Testis (tissue), 3 donors: ENCODE measurements around the gene EYS. TPM values are rescaled to one million over a fixed set of nuclear protein-coding genes. Genes with fewer than 3 reads are reported as not detected.

Source experiments
- DNase-seq: peaks from one replicate; pipeline ENCODE4 v3.0.0-alpha.2; 2019
- H3K27ac ChIP-seq, 2 donors: fragments of 200-600 bp; sonication (generic); one replicate each; pipeline ENCODE4 v1.5.1; 2019
- H3K27me3 ChIP-seq: fragments of 200-600 bp; sonication (generic); one replicate; pipeline ENCODE4 v1.5.1; 2019
- H3K36me3 ChIP-seq: fragments of 200-600 bp; sonication (generic); one replicate; pipeline ENCODE4 v1.5.1; 2017; ENCODE audit warnings: low read depth; ENCODE audit errors: missing control alignments
- H3K4me1 ChIP-seq: fragments of 200-600 bp; sonication (generic); one replicate; pipeline ENCODE4 v1.5.1; 2019
- H3K4me3 ChIP-seq, 2 donors: fragments of 200-600 bp; sonication (generic); one replicate each; pipeline ENCODE4 v1.5.1; 2017 to 2019
- H3K9me3 ChIP-seq: fragments of 200-600 bp; sonication (generic); one replicate; pipeline ENCODE4 v1.5.1; 2017
- POLR2A ChIP-seq: fragments of 450-650 bp; IDR thresholded peaks from one replicate; pipeline ENCODE4 v1.6.1; 2017; ENCODE audit warnings: antibody characterized with exemption, mild to moderate bottlenecking, moderate library complexity
- WGBS, 2 donors: methylation state at CpG; one replicate each; pipeline ENCODE4 v1.1.5; 2018; 5-methylcytosine and 5-hydroxymethylcytosine counted together
- intact Hi-C: fragments of 100-400 bp; cut with DNase I; formaldehyde crosslinking; loops from one replicate; pipeline ENCODE4 v1.15.1; 2023; ENCODE audit warnings: low total_unique reads
- polyA plus RNA-seq: library from polyadenylated mRNA; stranded (reverse); fragments of 350-450 nt; fragmentation: Illumina TruSeq; extraction: RNeasy Lipid Tissue Mini Kit (QIAGEN cat#74804); gene quantifications from one replicate; pipeline ENCODE4 v1.2.3, GENCODE V29; 2014; ENCODE audit warnings: low read depth, low replicate concordance; ENCODE audit not compliant: insufficient read depth
- total RNA-seq, 2 donors: library from RNA; depleted of rRNA; stranded (reverse); fragments of >200 nt; gene quantifications; one replicate each; pipeline ENCODE4 v1.2.3, GENCODE V29; 2016
- TF ChIP-seq, protein P1 (sequence below), 3 experiments: fragments of 450-650 bp in 2 of 3; fragments of 200-600 bp in 1 of 3; sonication (generic) in 1 of 3; IDR thresholded peaks; one replicate each; pipeline ENCODE4 v1.5.1; 2016 to 2019; ENCODE audit warnings: antibody characterized with exemption in 3 of 3, mild to moderate bottlenecking in 2 of 3, moderate library complexity in 1 of 3

Gene EYS
- total and polyA plus RNA-seq, 3 donors from 2014 or later, result 1.3 to 2.8 (median 2.6) TPM

DNA sequence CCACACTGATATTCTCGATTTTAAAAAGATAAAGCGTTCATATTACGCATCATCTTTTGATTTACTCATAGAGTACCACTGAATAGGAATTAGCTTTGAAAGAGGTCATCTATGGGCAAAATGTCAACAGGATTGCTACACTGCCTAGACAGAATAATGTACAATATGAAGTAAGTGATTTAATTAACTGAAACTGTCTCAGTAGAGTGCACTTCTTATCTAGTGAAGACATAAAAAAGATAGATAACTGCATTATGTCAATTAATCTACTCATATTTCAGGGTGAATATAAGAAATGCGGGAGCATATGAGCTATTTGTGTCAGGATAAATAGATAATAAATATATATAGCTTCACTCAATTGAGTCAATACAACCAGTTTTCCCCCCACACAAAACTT is 723.9 kb downstream of the EYS start:
- DNase-seq, result no peak
- intact Hi-C loops, result no loop called here
- Histone ChIP-seq H3K27me3 (no peaks in the 10 kb centered on the region), H3K27ac (no peak overlapping the region), H3K9me3 (no peaks in the 10 kb centered on the region), H3K36me3 (no peaks in the 10 kb centered on the region), H3K4me1 (no peaks in the 10 kb centered on the region), H3K4me3 (no peak overlapping the region)
- TF ChIP-seq, protein P1, sequence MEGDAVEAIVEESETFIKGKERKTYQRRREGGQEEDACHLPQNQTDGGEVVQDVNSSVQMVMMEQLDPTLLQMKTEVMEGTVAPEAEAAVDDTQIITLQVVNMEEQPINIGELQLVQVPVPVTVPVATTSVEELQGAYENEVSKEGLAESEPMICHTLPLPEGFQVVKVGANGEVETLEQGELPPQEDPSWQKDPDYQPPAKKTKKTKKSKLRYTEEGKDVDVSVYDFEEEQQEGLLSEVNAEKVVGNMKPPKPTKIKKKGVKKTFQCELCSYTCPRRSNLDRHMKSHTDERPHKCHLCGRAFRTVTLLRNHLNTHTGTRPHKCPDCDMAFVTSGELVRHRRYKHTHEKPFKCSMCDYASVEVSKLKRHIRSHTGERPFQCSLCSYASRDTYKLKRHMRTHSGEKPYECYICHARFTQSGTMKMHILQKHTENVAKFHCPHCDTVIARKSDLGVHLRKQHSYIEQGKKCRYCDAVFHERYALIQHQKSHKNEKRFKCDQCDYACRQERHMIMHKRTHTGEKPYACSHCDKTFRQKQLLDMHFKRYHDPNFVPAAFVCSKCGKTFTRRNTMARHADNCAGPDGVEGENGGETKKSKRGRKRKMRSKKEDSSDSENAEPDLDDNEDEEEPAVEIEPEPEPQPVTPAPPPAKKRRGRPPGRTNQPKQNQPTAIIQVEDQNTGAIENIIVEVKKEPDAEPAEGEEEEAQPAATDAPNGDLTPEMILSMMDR (IDR thresholded peaks at IDR 0.05), result no peak
- TF ChIP-seq POLR2A, result no peak
- 79% methylated on average over 4 of the region's 4 CpGs for WGBS, 2 donors

DNA sequence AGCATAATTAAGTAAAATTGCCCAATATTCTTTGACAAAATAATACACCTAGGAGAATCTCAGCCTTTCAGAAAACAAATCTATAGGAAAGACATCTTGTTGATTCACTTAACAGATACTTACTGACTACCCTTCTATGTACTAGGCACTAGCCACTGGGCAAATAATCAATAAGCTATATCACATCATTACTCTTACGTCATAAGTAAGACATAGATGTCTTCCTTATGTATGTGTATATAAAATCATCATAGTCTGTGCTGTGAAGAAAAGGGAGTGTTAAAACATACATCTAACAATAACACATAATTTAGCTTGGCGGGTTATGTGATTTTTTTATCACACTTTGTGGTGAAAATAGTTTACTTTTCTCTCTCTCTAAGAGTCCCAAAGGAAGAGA is 733.9 kb downstream of the EYS start:
- DNase-seq, result no peak
- Histone ChIP-seq H3K36me3 (no peaks in the 10 kb centered on the region), H3K27ac (no peak overlapping the region), H3K4me1 (no peaks in the 10 kb centered on the region), H3K4me3 (no peak overlapping the region), H3K9me3 (no peaks in the 10 kb centered on the region), H3K27me3 (no peaks in the 10 kb centered on the region)
- 91% methylated on average over 2 of the region's 2 CpGs for WGBS, 2 donors
- TF ChIP-seq, protein P1 (IDR thresholded peaks at IDR 0.05), result no peak
- TF ChIP-seq POLR2A, result no peak
- intact Hi-C loops, result no loop called here

DNA sequence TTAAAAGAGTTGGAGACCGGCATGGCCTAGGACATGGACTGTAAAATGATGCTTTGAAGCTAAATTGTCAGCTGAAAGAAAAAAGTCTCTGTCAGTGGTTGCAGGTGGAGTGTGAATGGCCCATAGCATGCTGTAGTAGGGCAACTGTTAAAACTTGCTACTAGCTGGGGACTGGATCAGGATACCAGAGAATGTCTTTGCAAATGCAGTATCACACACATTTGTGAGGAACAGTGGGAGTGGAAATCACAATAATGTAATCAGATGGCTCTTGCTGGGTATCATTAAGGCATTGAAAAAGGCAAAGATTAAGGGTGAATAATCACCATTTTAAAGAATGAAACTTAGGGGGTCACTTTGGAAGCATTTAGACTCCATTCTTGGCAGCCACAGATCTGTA is 737.9 kb downstream of the EYS start:
- no peak overlapping the region for H3K27ac ChIP-seq
- DNase-seq, result no peak
- no peaks in the 10 kb centered on the region for H3K27me3 ChIP-seq
- TF ChIP-seq, protein P1 (IDR thresholded peaks at IDR 0.05), result no peak
- TF ChIP-seq POLR2A, result no peak
- WGBS, 2 donors, result 83 to 91% methylated on average over 1 of the region's 1 CpG
- H3K36me3 ChIP-seq, result no peaks in the 10 kb centered on the region
- intact Hi-C loops, result no loop called here
- no peaks in the 10 kb centered on the region for H3K4me1 ChIP-seq
- H3K9me3 ChIP-seq, result no peaks in the 10 kb centered on the region
- no peak overlapping the region for H3K4me3 ChIP-seq

GRCh38 chr6:64955435-64955848 is 751.6 kb downstream of the EYS start:
- 60 to 68% methylated on average over 7 of the region's 7 CpGs for WGBS, 2 donors
- intact Hi-C loops, result no loop called here
- Histone ChIP-seq H3K4me3 (no peak overlapping the region), H3K9me3 (no peaks in the 10 kb centered on the region), H3K27me3 (no peaks in the 10 kb centered on the region), H3K27ac (no peak overlapping the region), H3K36me3 (no peaks in the 10 kb centered on the region), H3K4me1 (no peaks in the 10 kb centered on the region)
- DNase-seq, result no peak
- no peak for TF ChIP-seq POLR2A
- TF ChIP-seq, protein P1 (IDR thresholded peaks at IDR 0.05), result no peak

- TF ChIP-seq, protein P1 (IDR thresholded peaks at IDR 0.05), result no peak
- no peak for TF ChIP-seq POLR2A
- DNase-seq, result no peak
- H3K4me1 ChIP-seq, result no peaks in the 10 kb centered on the region
- no peak overlapping the region for H3K4me3 ChIP-seq
- H3K27ac ChIP-seq, result no peak overlapping the region
- H3K27me3 ChIP-seq, result no peaks in the 10 kb centered on the region
- intact Hi-C loops, result no loop called here
- WGBS, 2 donors, result 66 to 68% methylated on average over 2 of the region's 2 CpGs
- H3K9me3 ChIP-seq, result no peaks in the 10 kb centered on the region
- H3K36me3 ChIP-seq, result no peaks in the 10 kb centered on the region
Observed at GRCh38 chr6:64949257-64949656, 757.8 kb downstream of the EYS start.
